ENCODE data around the gene PNPO.

The PNPO gene

DNA sequence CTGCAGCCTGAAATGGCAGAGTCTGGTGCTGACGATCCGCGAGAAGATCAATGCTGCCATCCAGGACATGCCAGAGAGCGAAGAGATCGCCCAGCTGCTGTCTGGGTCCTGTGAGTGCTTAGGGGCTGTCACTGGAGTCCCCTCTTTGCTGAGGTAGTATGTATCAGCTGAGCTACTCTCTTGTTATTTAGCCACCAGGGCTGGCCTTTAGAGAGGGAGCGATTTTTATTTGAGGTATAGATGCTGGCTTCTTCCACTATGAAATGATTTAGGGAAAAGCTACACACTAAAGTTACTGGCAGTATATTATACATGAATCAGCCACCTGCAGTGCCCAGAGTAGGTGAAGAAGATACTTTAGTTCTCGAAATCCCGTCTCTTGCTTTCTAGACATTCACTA, 32.2 kb downstream of the PNPO start:
- H3K4me3 ChIP-seq (ENCODE audit: low read depth, low read length): no peak overlapping the region
- no peak for DNase-seq (ENCODE audit: low read depth)

DNA sequence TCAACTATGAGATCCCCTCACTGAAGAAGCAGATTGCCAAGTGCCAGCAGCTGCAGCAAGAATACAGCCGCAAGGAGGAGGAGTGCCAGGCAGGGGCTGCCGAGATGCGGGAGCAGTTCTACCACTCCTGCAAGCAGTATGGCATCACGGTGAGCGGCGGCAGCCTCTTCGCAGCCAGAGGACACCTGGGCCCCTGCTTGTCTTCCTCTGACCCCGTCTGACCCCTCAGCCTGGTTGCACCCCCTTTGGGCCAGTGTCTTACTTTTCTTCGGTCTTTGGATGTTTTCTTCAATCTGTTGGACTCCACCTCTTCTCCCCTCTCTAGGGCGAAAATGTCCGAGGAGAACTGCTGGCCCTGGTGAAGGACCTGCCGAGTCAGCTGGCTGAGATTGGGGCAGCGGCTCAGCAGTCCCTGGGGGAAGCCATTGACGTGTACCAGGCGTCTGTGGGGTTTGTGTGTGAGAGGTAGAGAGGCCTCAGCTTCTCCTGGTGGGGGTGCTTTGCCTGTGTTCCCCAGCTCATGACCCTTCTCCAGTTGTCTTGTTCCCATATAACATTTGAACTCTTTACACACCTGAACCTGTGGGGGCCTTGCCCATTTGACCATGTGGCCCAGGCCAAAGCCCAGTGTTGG, 33.9 kb downstream of the PNPO start:
- no peak for DNase-seq (ENCODE audit: low read depth)
- TF ChIP-seq, protein P1, sequence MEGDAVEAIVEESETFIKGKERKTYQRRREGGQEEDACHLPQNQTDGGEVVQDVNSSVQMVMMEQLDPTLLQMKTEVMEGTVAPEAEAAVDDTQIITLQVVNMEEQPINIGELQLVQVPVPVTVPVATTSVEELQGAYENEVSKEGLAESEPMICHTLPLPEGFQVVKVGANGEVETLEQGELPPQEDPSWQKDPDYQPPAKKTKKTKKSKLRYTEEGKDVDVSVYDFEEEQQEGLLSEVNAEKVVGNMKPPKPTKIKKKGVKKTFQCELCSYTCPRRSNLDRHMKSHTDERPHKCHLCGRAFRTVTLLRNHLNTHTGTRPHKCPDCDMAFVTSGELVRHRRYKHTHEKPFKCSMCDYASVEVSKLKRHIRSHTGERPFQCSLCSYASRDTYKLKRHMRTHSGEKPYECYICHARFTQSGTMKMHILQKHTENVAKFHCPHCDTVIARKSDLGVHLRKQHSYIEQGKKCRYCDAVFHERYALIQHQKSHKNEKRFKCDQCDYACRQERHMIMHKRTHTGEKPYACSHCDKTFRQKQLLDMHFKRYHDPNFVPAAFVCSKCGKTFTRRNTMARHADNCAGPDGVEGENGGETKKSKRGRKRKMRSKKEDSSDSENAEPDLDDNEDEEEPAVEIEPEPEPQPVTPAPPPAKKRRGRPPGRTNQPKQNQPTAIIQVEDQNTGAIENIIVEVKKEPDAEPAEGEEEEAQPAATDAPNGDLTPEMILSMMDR (IDR thresholded peaks at IDR 0.05; ENCODE audit: control insufficient read depth, extremely low read depth, insufficient read depth): no peak
- H3K4me3 ChIP-seq (ENCODE audit: low read depth, low read length): no peak overlapping the region

More for the DNA sequence above, 32.2 kb downstream of the PNPO start:
- TF ChIP-seq, protein P1 (IDR thresholded peaks at IDR 0.05; ENCODE audit: control insufficient read depth, extremely low read depth, insufficient read depth): no peak

DNA sequence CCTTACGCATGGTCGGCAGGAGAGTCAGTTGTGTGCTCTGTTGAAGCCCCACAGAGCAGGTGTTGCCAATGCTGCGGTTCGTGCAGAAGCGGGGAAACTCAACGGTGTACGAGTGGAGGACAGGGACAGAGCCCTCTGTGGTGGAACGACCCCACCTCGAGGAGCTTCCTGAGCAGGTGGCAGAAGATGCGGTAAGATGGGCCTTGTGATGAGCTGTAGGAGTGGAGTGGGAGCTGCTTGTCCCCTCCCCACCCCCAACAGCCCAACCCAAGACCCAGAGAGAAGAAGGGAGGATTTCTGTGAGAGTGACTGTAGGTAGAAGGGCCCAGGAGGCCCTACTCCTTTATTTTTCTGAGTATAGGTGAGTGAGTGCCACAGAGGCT, 34.4 kb downstream of the PNPO start:
- TF ChIP-seq, protein P1 (IDR thresholded peaks at IDR 0.05; ENCODE audit: control insufficient read depth, extremely low read depth, insufficient read depth): no peak
- no peak for DNase-seq (ENCODE audit: low read depth)
- no peak overlapping the region for H3K4me3 ChIP-seq (ENCODE audit: low read depth, low read length)

DNA sequence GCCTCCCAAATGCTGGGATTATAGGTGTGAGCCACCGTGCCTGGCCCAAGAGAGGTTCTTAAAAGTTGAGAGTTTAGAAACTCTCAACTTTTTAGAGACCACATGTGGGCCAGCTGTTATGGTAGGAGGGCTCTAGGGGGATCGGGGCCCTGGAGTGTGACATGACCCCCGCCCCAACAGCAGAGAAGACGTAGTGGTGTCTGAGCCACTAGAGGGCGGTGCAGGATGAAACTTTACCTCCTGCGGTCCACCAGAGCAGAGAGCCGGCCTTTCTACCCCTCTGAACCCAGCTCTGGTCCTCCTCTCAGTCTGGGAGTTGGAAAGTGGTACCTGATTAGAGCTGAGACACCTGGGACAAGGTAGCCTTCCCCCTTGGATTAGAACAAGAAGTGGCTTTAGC, 37.0 kb downstream of the PNPO start:
- DNase-seq (ENCODE audit: low read depth): no peak
- H3K4me3 ChIP-seq (ENCODE audit: low read depth, low read length): no peak overlapping the region
- TF ChIP-seq, protein P1 (IDR thresholded peaks at IDR 0.05; ENCODE audit: control insufficient read depth, extremely low read depth, insufficient read depth): peak; percentile 64

DNA sequence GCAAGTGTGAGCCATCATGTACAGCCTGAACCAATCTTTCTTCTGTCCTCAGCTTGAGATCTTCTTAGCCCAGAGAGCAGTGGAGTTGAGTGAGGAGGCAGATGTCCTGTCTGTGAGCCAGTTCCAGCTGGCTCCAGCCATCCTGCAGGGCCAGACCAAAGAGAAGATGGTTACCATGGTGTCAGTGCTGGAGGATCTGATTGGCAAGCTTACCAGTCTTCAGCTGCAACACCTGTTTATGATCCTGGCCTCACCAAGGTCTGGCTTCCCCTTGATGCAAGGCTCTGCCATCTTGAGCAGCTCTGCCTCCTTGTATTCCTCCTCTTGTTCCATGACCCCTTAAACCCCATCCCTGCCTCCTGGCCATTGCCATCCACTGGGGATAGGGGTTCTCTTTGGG, 39.2 kb downstream of the PNPO start:
- DNase-seq (ENCODE audit: low read depth): no peak
- TF ChIP-seq, protein P1 (IDR thresholded peaks at IDR 0.05; ENCODE audit: control insufficient read depth, extremely low read depth, insufficient read depth): no peak
- no peak overlapping the region for H3K4me3 ChIP-seq (ENCODE audit: low read depth, low read length)

DNA sequence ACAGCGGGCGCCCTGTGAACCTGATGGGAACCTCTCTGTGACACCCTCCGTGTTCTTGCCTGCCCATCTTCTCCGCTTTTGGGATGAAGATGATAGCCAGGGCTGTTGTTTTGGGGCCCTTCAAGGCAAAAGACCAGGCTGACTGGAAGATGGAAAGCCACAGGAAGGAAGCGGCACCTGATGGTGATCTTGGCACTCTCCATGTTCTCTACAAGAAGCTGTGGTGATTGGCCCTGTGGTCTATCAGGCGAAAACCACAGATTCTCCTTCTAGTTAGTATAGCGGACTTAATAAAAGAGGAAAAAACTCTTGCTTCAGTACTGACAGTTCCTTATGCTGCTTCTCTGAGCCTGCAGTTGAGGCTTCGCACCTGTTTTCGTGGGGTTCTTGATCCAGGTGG, 40.1 kb downstream of the PNPO start:
- DNase-seq (ENCODE audit: low read depth): no peak
- no peak overlapping the region for H3K4me3 ChIP-seq (ENCODE audit: low read depth, low read length)
- TF ChIP-seq, protein P1 (IDR thresholded peaks at IDR 0.05; ENCODE audit: control insufficient read depth, extremely low read depth, insufficient read depth): no peak

DNA sequence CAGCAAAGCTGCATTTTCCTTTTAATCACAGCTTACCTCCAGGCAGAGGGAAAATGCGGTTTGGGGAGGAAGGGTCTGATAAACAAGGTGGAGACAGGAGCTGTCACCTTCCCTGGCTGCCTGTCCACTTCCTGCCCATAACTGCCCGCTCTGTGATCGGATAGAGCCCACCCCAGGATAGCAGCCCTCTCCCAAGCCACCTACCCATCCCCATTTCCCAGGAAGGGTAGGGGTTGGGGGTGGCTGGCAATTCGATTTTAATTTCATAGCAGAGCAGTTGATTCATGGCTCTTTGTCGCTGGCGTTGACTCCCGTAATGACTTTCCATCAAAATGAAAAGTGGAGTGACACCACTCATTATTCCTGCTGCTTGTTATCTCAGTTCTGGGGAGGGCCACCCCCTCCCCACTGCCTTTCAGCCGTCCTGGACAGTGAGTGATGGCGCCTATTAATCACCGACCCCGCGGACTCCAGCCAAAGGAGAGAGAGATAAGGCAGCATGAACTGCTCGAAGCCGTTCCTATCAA, 40.8 kb downstream of the PNPO start:
- DNase-seq (ENCODE audit: low read depth): no peak
- H3K4me3 ChIP-seq (ENCODE audit: low read depth, low read length): no peak overlapping the region
- TF ChIP-seq, protein P1 (IDR thresholded peaks at IDR 0.05; ENCODE audit: control insufficient read depth, extremely low read depth, insufficient read depth): no peak

Data from LNCaP clone FGC (cell line).